GM23248 (cell line): ENCODE results near the gene FCER1G.

ENCODE experiments used
- EZH2 ChIP-seq: fragments of 200-600 bp; sonication (generic); IDR thresholded peaks from 2 replicates; pipeline ENCODE4 v1.6.1; 2018; ENCODE audit warnings: antibody characterized with exemption, mild to moderate bottlenecking; ENCODE audit not compliant: insufficient read depth, poor library complexity, severe bottlenecking
- EZH2phosphoT487 ChIP-seq: fragments of 200-600 bp; sonication (generic); IDR thresholded peaks from 2 replicates; pipeline ENCODE4 v1.6.1; 2018; ENCODE audit warnings: antibody characterized with exemption, moderate library complexity, mild to moderate bottlenecking, low read depth; ENCODE audit not compliant: insufficient read depth

GRCh38 chr1:161191971-161192370 lies 23.1 kb upstream of the FCER1G start:
- TF ChIP-seq EZH2 (no peak), EZH2phosphoT487 (no peak)
